ENCODE measurements around the gene NEGR1.

The NEGR1 gene

GRCh38 chr1:71427066-71427465, 855.3 kb downstream of the NEGR1 start:
- DNase-seq: no peak

GRCh38 chr1:71424536-71424935, 857.8 kb downstream of the NEGR1 start:
- DNase-seq: no peak

GRCh38 chr1:71422221-71422620, 860.1 kb downstream of the NEGR1 start:
- DNase-seq: no peak

- no peak for DNase-seq
These were observed 864.9 kb downstream of the NEGR1 start for GRCh38 chr1:71417421-71417820.

GRCh38 chr1:71414179-71414578, 868.2 kb downstream of the NEGR1 start:
- DNase-seq: no peak

GRCh38 chr1:71413441-71414175, 868.7 kb downstream of the NEGR1 start:
- DNase-seq: no peak

GRCh38 chr1:71400050-71400449, 882.3 kb downstream of the NEGR1 start:
- DNase-seq: no peak

- DNase-seq: no peak
These were observed 882.7 kb downstream of the NEGR1 start for GRCh38 chr1:71399594-71399993.

- DNase-seq: no peak
These were observed 889.0 kb downstream of the NEGR1 start for GRCh38 chr1:71393301-71393700.

- DNase-seq: no peak
These were observed 891.8 kb downstream of the NEGR1 start for GRCh38 chr1:71390518-71390917.

- DNase-seq: no peak
These were observed 904.5 kb downstream of the NEGR1 start for GRCh38 chr1:71377886-71378285.

- no peak for DNase-seq
These were observed 909.8 kb downstream of the NEGR1 start for GRCh38 chr1:71372496-71372895.

- DNase-seq: no peak
These were observed 910.8 kb downstream of the NEGR1 start for GRCh38 chr1:71371581-71371980.

GRCh38 chr1:71364236-71364635, 918.1 kb downstream of the NEGR1 start:
- no peak for DNase-seq

GRCh38 chr1:71362691-71363090, 919.6 kb downstream of the NEGR1 start:
- DNase-seq: no peak

- DNase-seq: no peak
These were observed 920.3 kb downstream of the NEGR1 start for GRCh38 chr1:71362076-71362475.

GRCh38 chr1:71357708-71358107, 924.6 kb downstream of the NEGR1 start:
- DNase-seq: no peak

- DNase-seq: no peak
These were observed 930.9 kb downstream of the NEGR1 start for GRCh38 chr1:71351438-71351837.

- no peak for DNase-seq
These were observed 931.5 kb downstream of the NEGR1 start for GRCh38 chr1:71350805-71351204.

- DNase-seq: no peak
These were observed 932.0 kb downstream of the NEGR1 start for GRCh38 chr1:71350330-71350729.

Data from left hindlimb (tissue), 1 donor.